ENCODE measurements around the gene NDUFS4. TPM values are rescaled to one million over a fixed set of nuclear protein-coding genes. Genes with fewer than 3 reads are reported as not detected.

The NDUFS4 gene
- total RNA-seq, 2 donors from 2014 or later: 87.3 to 97.2 TPM

DNA sequence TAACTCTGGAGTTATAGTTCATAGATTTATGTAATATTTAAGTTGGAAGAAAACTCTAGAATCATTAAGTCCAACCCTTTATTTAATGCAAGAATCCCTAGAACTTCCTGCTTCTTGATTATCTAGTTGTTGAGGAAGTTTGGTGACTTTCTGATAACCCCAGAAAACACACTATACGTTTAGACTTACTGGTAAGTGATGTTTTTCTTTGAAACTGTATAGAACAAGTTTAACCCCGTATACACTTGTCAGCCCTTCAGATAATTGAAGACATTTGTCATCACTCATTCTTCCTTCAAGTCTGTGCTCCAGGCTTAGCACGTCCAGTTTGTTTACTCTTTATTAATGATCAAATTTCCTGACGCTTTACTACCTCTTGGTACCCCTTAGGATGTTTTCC is 9.0 kb downstream of the NDUFS4 start:
- H3K36me3 ChIP-seq: no peaks in the 10 kb centered on the region
- 27% methylated on average over 4 of the region's 4 CpGs for WGBS
- no peak for DNase-seq (ENCODE audit: low spot score)
- no peak for TF ChIP-seq POLR2A (IDR thresholded peaks at IDR 0.05)
- TF ChIP-seq, protein P1, sequence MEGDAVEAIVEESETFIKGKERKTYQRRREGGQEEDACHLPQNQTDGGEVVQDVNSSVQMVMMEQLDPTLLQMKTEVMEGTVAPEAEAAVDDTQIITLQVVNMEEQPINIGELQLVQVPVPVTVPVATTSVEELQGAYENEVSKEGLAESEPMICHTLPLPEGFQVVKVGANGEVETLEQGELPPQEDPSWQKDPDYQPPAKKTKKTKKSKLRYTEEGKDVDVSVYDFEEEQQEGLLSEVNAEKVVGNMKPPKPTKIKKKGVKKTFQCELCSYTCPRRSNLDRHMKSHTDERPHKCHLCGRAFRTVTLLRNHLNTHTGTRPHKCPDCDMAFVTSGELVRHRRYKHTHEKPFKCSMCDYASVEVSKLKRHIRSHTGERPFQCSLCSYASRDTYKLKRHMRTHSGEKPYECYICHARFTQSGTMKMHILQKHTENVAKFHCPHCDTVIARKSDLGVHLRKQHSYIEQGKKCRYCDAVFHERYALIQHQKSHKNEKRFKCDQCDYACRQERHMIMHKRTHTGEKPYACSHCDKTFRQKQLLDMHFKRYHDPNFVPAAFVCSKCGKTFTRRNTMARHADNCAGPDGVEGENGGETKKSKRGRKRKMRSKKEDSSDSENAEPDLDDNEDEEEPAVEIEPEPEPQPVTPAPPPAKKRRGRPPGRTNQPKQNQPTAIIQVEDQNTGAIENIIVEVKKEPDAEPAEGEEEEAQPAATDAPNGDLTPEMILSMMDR (IDR thresholded peaks at IDR 0.05): no peak
- TF ChIP-seq POLR2AphosphoS5 (IDR thresholded peaks at IDR 0.05): no peak
- no peaks in the 10 kb centered on the region for H3K4me1 ChIP-seq (replicated peaks)
- no peak overlapping the region for H3K4me3 ChIP-seq
- no peaks in the 10 kb centered on the region for H3K27me3 ChIP-seq (replicated peaks; ENCODE audit: insufficient read depth)
- intact Hi-C loops (cut with DNase I): no loop called here
- H3K9me3 ChIP-seq: no peaks in the 10 kb centered on the region
- no peak overlapping the region for H3K27ac ChIP-seq

DNA sequence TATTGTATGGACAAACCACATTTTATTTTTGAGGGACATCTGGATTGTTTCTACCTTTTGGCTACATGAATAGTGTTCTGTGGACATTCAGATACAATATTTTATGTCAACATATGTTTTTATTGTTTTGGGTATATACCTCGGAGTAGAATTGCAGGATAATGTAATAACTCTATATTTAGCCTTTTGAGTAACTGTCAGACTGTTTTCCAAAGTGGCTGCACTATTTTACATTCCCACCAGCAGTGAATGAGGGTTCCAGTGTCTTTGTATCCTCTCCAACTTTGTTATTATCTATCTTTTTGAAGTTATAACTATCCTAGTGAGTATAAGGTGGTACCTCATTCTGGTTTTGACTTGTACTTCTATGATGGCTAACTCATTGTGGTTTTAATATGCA is 11.0 kb downstream of the NDUFS4 start:
- no peaks in the 10 kb centered on the region for H3K36me3 ChIP-seq
- TF ChIP-seq POLR2AphosphoS5 (IDR thresholded peaks at IDR 0.05) (no peak), POLR2A (IDR thresholded peaks at IDR 0.05) (no peak)
- TF ChIP-seq, protein P1 (IDR thresholded peaks at IDR 0.05): no peak
- no peak overlapping the region for H3K27ac ChIP-seq
- H3K4me1 ChIP-seq (replicated peaks): no peaks in the 10 kb centered on the region
- no peak for DNase-seq (ENCODE audit: low spot score)
- WGBS: 46% methylated on average over 1 of the region's 1 CpG
- no peaks in the 10 kb centered on the region for H3K9me3 ChIP-seq
- intact Hi-C loops (cut with DNase I): no loop called here
- H3K27me3 ChIP-seq (replicated peaks; ENCODE audit: insufficient read depth): no peaks in the 10 kb centered on the region
- no peak overlapping the region for H3K4me3 ChIP-seq

DNA sequence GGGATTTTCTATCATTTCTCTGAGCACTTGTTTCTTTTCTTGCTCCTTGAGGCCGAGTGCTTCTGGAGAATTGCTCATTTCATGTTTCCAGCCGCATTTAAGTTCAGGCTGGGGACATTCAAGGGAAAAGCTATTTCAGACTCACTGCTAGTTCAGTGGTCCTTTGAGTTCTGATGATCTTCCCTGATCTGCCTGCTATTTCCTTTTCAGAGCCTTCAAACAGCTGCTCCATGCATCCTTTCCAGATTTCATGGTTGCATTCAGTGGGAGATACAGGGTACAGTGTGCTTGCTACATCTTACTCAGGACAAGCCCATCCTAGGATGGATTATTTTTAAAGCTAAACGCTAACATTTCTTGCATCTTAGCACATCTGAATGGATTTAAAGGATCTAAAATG is 14.7 kb downstream of the NDUFS4 start:
- Histone ChIP-seq H3K4me3 (no peak overlapping the region), H3K9me3 (no peaks in the 10 kb centered on the region), H3K27ac (no peak overlapping the region), H3K36me3 (no peaks in the 10 kb centered on the region), H3K4me1 (replicated peaks) (no peaks in the 10 kb centered on the region), H3K27me3 (replicated peaks; ENCODE audit: insufficient read depth) (no peaks in the 10 kb centered on the region)
- intact Hi-C loops (cut with DNase I): no loop called here
- WGBS: 70% methylated on average over 3 of the region's 3 CpGs
- no peak for DNase-seq (ENCODE audit: low spot score)
- TF ChIP-seq POLR2AphosphoS5 (IDR thresholded peaks at IDR 0.05) (no peak), POLR2A (IDR thresholded peaks at IDR 0.05) (no peak)
- TF ChIP-seq, protein P1 (IDR thresholded peaks at IDR 0.05): no peak

DNA sequence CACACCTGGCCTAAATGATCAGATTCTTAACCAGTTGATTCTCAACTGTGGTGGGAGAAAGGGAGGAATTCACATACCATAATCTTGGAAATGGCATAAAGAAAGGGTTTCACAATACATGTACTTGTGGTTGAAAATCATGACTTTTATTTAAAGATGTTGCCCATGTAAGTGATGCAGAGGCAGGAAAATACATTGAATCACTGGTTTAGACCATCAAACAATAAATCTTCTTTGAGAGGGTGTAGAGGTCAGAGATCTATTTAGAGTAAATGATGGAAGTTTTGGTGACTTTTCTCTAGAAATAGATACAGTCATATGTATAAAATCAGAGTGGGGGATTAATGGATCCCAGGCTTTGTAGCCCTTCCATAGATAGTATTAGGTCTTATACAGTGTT is 15.4 kb downstream of the NDUFS4 start:
- Histone ChIP-seq H3K9me3 (no peaks in the 10 kb centered on the region), H3K27ac (no peak overlapping the region), H3K4me3 (no peak overlapping the region), H3K27me3 (replicated peaks; ENCODE audit: insufficient read depth) (no peaks in the 10 kb centered on the region), H3K36me3 (no peaks in the 10 kb centered on the region), H3K4me1 (replicated peaks) (no peaks in the 10 kb centered on the region)
- intact Hi-C loops (cut with DNase I): no loop called here
- no peak for DNase-seq (ENCODE audit: low spot score)
- TF ChIP-seq POLR2AphosphoS5 (IDR thresholded peaks at IDR 0.05): no peak
- TF ChIP-seq, protein P1 (IDR thresholded peaks at IDR 0.05): no peak
- no peak for TF ChIP-seq POLR2A (IDR thresholded peaks at IDR 0.05)

DNA sequence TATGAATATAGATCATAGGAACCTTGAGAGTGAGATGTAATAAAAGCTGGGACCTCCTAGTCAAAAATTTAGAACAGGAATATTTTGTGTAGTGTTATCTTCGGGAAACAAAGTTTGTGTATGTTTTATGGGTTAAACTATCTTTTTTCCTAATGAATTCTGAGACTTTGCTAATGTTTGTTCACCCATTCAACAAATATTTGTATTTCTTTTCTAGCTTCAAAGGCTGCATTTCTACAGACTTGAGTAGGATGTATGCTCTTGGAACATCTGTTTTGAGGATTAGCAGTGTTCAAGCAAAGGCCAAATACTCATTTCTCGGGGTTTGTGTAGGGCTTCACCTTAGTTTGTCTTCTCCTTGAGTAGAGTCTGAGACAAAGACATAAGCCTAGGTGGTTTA is 16.2 kb downstream of the NDUFS4 start:
- Histone ChIP-seq H3K4me1 (replicated peaks) (no peaks in the 10 kb centered on the region), H3K27me3 (replicated peaks; ENCODE audit: insufficient read depth) (no peaks in the 10 kb centered on the region), H3K4me3 (no peak overlapping the region), H3K9me3 (no peaks in the 10 kb centered on the region), H3K36me3 (no peaks in the 10 kb centered on the region), H3K27ac (no peak overlapping the region)
- 59% methylated on average over 2 of the region's 2 CpGs for WGBS
- TF ChIP-seq, protein P1 (IDR thresholded peaks at IDR 0.05): no peak
- TF ChIP-seq POLR2A (IDR thresholded peaks at IDR 0.05) (no peak), POLR2AphosphoS5 (IDR thresholded peaks at IDR 0.05) (no peak)
- DNase-seq (ENCODE audit: low spot score): no peak
- intact Hi-C loops (cut with DNase I): no loop called here

Data from prostate gland (tissue), 2 donors.